Erythroblast (primary cell): ENCODE measurements around the gene SUGP2.

Source experiments
- GATA1 ChIP-seq: IDR thresholded peaks from 2 replicates; pipeline ENCODE4 v1.6.1; 2011; ENCODE audit warnings: low read depth, mild to moderate bottlenecking, control low read depth, low read length, moderate library complexity
- POLR2A ChIP-seq: IDR thresholded peaks from 2 replicates; pipeline ENCODE4 v1.6.1; 2011; ENCODE audit warnings: mild to moderate bottlenecking, low read length

DNA sequence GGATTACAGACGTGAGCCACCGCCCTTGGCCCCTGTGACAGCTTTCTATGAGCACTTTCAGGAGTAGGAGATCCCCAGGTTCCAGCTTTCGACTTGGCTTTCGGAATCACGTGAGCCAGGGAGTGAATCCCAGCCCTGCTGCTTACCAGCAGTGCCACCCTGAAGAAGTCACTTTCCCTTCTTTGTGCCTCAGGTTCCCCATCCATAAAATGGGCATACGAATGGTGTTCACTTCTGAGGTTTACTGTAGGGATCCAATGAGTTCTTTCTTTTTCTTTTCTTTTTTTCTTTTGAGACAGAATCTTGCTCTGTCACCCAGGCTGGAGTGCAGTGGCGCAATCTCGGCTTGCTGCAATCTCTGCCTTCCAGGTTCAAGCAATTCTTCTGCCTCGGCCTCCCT is 88.0 kb downstream of the SUGP2 start:
- TF ChIP-seq POLR2A (no peak), GATA1 (no peak)
